NK-92 (cell line): ENCODE measurements around the gene GGT6.

Source experiments
- DNase-seq: peaks from one replicate; lab custom pipeline; 2025; ENCODE audit not compliant: unreplicated experiment; lab: John Stamatoyannopoulos, UW

GGT6 gene

DNA sequence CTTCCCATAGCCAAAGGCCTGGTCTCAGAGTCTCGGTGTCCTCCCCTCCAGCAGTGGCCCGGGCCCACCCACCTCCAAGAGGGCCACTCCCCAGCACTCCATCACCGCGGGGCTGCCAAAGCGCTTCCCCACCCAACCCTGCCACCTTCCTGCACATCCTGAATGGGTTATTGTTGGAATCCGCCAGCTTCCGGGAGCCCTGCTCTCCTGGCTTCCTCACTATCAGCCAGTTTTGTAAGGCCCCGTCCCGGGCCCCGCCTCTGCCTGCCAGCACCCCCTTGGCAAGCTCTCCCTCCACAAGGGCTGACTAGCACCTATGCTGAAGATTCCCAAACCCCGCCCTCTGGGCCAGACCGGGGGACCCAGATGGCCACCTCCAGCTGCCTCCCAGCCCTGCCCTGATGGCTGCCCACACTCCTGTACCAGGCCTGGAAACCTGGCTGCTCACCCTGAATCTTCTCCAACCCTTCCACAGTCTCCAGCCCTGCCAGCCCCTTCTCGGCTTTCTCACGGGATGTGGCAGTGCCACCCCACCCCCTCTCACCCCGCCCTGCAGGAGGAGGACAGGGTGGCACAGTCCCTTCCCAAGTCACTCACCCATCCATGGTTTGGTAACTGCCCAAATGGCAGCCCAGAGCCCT, 19.6 kb downstream of the GGT6 start:
- no peak for DNase-seq

DNA sequence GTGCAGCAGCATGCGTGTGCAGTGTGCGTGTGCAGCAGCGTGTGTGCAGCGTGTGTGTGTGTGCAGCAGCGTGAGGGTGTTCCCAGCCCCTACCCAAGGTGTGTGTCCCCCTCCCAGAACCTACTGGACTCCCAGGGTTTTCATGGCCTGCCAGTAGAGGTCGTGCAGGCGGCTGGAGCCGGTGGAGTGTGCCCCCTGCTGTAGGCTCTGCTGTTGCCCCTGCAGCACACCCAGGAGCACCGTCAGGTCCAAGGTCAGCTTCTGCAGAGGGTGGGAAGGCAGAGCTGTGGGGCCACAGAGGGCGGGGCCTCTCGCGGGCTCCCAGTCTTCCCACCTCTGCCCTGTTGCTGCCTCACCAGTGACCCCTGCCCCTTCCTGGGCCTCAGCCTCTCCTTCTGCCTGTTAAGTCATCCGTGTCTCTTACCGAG, 20.1 kb downstream of the GGT6 start:
- no peak for DNase-seq

DNA sequence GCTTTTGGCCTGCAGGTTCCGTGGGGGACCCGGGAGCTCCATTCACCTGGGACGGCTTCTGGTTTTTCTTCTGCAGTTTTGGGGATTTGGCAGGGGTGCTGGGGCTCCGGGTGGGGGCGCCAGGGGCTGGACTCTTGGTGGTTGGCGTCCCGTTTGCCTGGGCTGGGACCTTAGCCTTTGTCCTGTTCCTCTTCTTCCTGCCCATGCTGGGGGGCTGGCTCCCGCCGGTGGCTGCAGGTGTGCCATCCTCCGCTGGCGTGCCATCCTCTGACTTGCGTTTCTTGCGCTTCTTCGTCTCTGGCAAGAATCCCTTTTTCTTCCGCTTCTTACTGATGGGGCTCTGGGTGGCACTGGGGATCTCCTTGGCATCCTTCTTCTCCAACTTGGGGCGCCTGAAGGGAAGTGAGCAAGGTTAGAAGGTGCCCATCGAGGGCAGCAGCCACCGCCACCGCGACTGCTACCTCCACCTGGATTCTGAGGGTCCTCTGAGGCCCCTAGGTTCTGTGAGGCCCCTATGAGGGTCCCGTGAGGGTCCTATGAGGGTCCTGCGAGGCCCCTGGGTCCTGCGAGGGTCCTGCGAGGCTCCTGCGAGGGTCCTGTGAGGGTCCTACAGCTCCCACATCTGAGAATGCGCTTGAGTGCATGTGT, 20.7 kb downstream of the GGT6 start:
- no peak for DNase-seq

DNA sequence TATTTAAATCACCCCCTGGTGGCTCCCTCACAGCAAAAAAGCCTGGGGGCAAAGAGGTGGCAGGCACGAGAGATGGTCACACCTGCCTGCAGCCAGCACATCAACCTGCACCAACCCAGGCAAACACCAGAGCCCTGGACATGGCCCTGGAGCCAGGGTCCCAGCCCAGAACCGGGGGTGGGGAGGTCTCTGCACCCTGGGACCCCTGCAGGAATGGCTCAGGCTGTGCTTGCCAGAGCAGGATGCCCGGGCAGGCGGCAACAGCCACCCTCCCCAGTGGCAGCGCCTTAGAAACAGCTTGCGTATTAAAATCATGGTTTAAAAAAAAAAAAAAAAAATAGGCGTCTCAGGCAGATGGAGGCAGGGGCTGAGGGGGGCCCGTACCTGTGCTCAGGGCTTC, 21.4 kb downstream of the GGT6 start:
- DNase-seq, result no peak

DNA sequence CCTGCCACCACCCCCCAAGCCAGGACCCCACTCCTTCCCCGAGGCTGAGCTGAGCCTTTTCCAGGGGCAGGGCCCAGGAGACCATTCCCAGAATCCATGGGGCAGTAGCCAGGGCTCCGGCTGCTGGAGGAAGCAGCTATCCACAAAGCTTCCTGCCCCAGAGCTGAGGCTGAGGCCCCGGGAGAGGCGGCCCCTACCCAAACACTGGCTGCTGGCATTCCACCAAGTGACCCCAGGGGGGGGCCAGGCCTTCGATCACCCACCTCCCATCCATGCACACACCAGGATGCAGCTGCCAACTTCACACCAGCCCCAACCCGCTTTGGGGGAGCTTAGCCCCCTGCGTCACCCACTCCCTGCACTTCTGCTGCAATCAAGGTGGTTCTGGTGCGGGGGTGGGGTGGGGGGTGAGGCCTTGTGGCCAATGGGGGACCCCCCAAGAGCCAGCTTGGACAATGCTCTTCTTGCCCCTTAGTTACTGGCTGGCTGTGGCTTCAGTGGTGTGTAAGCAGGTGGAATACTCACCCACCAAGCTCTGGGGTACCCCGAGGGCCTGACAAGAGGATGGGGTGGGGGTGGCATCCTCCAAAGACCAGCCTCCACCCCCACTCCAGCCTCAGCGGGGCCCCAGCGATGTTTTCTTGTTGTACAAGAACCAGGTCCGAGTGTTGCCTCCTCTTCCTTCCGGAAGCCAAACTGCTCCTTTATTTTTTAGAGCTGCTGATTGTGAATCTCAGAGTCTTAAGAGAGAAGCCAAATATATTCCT, 22.0 kb downstream of the GGT6 start:
- no peak for DNase-seq

DNA sequence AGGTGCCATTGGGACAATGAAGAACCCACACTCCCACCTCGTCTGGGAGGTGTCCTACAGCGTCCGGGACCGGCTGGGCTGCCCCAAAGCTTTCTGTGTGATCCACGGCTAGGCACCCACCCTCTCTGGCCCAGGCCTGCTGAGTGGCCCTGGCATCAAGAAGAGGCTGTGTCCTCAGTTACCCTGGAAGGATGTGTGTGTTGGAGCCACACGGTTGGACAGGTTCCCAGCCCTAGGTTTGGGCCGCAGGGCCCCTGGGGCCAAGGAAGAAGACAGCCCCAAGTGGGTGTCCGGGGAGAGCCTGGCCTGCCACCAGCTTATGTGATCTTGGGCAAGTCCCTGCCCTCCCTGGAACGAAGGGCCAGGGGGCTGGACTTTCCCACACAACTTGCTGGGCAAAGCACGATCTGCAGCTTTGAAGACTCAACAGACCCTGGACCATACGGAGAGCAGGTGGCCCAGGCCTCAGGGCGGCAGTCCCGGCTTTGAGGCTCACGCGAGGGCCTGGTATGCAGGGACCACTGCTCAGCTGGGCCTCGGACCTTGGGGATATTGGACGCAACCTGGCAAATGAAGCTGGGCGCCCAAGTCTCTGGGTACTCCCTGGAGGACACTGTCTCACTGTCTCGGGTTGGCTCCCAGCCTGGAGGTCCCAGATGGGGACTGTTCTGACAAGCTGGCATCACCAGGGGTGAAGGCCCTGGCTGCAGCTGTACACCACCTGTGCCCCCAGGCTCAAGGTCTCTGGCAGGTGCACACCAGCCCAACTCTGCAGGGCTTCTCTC, 22.7 kb downstream of the GGT6 start:
- no peak for DNase-seq

DNA sequence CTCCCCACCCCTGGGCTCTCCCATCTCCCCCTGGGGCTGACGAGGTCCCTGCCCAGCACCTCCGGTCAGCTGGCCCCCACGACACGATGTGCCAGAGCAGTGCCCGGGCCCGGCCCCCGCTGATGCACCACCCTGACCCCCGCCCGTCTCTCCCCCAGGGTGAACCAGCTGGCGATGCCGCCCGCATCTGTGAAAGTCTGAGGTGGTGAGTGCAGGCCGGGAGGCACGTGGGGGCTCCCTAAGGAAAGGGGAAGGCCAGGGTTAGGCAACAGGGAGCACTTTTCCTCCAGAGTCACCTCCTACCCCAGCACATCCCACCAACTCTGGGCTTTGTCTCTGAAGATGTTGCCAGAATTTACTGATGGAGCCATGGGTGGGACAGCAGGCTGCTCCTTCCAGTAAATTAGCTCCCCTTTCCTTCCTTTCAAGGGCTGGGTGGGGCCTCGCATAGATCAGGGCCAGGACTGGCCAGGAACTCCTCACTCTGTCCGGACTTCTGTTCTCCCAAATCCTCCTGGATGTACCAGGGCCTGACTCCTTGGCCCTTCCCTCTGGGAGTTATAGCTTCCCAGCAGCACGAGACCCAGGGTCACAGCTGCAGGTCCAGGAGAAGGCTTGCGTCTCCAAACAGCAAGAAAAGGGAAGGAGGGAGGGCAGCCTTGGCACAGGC, 23.5 kb downstream of the GGT6 start:
- no peak for DNase-seq

DNA sequence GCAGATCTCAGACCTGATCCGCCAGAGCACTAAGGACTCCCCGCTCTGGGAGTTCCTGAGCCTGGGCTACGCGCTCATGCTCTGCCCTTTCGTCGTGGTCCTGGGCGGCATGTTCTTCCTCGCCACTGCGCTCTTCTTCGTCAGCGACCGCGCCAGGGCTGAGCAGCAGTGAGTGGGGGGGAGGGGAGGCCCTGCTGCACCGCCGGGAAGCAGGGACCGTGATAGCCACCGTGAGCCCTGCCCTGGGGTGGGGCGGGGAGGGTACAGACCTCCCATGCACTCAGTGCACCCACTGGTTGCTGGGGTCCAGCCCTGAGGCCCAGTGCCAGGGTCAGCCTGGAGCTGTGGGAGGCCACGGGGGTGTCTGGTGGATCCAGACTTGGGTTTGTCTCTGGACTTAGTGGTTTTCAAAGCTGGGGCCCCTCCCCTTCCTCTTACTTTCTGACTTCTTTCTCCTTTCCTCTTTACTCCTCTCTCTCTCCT, 24.1 kb downstream of the GGT6 start:
- no peak for DNase-seq

DNA sequence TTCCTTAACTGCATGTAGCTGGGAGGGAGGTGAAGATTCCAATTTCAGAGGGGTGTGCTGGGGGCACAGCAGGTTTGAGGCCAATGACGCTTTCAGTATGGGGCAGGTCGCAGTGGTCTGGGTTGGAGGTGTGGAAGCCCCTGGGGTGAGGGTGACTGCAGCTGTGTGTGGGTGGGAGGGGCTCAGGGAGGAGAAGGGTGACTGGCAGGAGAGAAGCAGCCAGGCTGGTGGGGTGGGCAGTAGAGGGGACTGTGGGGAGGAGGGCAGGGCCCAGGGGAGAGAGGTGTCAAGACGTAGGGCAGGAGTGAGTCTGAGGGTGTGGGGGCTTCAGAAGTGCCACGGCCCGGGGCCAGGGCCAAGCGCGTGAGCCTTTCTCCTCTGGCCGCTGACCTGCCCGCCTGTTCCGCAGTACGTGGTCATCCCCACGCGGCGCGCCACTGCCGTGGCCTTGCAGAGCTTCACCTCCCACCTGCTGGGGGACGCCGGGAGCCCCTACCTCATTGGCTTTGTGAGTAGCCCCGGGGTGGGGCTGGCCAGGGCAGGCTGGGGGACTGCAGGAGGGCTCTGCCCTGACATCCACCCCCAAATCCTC, 24.6 kb downstream of the GGT6 start:
- no peak for DNase-seq

DNA sequence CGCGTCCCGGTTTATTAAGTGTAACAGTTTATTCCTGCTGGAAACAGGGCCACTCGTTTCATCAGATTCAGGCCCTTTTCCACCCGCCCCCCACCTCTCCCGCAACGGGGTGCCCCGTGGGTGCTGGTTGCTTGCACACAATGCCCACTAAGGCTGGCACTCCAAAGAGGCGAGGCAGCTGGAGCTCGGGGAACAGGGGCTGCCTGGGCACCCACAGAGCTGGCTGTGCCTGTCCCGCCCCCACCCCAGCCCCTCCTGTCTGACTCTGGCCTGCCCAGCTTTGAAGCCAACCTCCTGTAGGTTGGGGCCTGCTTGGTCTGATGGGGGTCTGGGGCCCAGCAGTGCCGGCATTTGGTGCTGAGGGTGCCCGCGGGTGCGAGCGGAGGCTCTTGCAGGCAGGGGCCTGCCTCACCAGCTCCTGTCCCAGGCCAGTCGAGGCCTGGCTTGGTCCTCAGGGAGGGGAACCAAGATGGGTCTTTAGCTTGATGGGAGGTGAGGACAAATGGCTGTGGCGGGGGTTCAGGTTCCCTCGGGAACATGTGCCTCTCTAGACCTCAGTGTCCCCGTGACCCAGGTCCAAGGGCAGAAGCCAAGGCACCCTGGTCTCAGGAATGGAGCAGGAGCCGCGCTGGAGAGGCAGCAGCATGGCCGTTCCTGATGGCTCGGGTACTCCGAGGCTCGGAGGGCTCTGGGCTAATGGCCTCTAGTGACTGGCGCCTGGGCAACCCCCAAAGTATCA, 25.3 kb downstream of the GGT6 start:
- DNase-seq, result no peak

DNA sequence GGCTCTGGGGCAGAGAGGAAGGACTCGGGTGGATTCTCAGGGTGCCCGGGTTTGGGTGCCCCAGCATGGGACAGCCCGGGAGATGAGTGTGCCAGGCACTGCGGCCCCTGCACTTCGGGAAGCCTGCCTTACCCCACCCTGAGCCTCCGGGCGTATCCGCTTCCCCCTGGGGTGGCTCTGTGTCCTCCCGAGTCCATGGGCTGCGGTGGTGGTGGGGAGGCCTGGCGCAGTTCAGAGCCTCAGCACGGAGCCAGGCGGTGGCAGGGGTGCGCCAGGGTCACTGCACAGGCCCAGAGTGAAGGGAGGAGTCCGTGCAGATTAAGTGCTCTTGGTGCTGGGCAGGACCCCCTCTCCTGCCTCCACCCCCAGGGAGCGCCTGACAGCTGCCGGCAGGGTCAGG, 25.9 kb downstream of the GGT6 start:
- DNase-seq, result no peak

DNA sequence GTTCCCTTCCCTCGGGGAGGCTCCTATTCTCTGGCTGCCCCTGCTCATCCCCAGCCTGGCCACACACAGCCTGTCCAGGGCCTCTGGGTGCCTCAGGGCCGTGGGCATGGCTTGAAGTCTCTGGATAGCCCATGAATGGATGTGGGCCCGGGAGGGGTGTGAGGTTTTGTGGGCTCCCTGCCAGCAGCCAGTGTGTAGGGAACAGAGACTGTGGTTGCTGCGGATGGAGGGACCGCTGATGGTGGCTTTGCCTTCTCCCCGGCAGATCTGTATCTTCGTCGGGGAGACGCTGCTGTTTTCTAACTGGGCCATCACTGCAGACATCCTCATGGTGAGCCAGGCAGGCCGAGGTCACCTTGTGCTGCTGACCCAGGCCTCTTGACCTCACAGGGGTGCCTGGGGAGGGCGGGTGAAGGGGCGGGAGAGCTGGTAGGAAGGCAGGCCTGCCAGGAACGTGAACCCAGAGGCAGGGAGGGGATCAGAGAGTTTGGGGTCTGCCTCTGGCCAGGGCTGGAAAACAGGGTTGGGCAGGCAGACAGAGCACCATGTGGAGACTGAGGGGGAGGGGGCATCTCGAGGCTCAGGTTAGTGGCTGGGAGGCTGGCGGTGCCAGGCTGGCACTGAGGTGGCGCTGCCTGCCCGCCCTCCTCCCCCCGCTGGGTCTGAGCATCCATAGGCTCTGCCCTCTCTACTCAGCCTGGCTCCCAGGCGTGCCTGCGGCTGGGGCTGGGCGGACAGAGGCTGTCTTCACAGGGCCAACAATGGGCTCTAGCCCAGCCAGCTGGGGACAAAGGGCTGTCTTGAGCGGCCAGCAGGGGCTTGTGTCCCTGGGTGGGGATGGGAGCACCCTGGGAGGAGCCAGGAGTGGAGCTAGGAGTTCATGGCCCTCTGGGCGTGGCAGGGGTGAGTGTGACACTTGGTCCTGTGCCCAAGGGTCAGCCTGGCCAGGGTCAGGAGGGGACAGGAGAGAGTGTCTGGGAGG, 26.6 kb downstream of the GGT6 start:
- DNase-seq, result no peak

DNA sequence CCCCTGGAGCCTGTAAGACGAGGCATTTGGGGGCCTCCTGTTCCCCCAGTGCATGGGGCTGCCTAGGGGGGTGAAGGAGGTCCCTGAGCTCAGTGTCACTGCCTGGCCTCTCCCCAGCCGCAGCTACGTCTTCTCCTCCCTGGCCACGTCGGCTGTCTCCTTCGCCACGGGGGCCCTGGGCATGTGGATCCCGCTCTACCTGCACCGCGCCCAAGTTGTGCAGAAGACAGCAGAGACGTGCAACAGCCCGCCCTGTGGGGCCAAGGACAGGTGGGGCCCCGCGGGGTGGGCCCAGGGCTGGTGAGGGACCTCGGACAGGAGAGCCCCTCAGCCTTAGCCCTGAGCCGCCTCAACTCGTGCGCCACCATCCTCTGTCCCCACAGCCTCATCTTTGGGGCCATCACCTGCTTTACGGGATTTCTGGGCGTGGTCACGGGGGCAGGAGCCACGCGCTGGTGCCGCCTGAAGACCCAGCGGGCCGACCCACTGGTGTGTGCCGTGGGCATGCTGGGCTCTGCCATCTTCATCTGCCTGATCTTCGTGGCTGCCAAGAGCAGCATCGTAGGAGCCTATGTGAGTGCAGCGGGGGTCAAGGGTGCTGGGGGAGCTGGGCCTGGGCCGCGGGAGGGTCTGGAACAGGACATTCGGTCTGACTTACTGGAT, 27.4 kb downstream of the GGT6 start:
- DNase-seq, result no peak

DNA sequence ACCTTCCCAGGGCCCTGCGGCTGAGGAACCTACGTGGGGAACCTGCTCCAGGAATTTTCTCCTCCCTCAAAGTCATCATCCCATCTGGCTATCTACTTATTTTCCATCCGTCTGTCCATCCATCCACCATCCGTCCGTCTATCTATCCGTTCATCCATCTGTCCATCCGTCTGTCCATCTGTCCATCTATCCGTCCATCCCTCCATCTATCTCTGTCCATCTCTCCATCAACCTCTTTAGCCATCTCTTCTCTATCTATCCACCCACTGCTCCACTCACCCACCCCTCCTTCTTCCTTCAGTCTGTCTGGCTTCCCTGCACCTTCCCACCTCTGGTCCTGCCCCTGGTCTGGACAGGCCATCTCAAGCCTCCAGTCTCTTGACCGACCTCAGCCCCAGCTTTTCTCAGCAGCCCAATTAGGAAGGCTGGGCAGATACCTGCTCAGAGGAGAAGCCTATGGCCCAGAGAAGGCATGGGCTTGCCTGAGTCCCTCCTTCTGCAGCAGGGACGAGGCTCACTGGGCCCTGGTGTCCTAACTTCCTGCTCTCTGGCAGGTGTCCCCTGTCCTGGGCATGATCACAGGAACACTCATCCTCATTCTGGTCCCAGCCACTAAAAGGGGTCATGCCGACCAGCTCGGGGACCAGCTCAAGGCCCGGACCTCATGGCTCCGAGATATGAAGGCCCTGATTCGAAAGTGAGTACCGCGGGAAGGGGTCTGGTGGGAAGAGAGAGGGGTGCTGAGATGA, 28.2 kb downstream of the GGT6 start:
- DNase-seq, result no peak

DNA sequence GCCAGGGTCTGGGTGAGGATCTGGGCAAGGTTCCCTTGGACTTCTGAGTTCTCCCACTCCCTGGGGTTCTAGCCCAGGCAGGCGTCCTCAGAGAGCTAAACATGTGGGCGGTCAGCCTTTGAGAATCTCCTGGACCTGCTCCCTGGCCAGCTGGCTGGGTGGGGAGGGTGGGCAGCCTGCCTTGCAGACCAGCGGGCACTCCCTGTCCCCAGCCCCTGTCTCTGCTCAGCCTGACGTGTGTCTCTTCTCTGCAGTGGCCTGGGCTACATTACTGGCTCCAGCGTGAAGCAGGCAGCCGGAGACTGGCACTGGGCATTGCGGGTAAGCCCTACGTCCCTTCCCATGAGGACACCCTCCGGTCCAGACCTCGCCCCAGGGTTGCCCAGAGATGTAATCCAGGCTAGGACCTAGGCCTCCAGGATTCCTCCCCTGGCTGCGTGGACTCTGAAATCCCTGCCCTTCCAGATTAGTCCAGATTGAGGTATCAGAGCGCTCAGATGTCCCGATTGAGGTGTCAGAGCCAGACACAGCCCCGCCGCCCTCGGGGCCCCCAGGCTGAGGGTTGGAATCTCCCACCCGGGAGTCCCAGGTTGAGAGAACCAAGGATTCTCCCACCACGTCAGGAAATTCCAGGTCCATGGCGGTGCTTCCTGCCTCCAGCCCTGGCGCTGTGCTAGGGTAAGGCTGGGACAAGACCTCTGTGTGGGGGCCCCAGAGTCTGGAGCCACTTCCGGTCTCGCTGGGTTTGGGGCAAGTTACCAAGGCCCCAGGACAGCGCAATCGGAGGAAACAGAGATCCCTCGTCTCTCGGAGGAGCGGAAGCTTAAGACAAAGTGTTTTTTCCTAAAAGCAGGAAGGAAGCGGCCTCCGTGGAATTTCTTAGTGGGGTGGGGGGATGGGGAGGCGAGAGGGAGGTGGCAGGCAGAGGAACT, 29.3 kb downstream of the GGT6 start:
- no peak for DNase-seq

DNA sequence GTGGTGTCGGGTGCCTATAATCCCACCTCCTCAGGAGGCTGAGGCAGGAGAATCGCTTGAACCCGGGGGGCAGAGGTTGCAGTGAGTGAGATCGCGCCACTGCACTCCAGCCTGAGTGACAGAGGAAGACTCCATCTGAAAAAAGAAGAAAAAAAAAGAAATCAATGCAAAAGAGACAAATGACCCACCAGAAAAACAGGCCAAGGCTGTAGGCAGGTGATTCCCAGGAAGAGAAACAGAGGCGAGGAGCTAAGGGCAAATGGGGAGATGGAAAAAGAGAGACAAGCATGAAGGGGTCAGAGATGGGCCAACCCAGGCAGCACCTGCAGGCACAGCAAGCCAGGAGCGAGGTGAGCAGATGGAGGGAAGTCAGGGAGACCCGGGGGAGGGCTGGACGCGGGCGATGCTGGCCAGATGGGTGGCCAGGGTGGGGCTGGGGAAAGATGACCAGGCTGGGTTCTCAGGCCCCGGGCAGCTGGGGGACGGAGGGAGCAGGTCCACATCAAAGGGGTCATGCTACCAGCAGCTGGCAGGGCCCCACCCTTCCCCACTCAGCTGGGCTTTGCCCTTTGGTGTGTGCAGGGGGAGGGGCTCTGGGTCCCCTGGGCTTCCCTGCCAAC, 30.7 kb downstream of the GGT6 start:
- no peak for DNase-seq
